ENCODE data around the gene PDZRN4.

GRCh38 chr12:41443690-41444089 is 255.6 kb downstream of the PDZRN4 start:
- TF ChIP-seq CTCF (IDR thresholded peaks at IDR 0.05; ENCODE audit: extremely low read depth in 1 of 2, insufficient read depth in 1 of 2, low read depth in 1 of 2, low read length in 2 of 2): no peak
- TF ChIP-seq MYC (IDR thresholded peaks at IDR 0.05; ENCODE audit: low read depth, low read length): no peak
- TF ChIP-seq MAX (IDR thresholded peaks at IDR 0.05; ENCODE audit: insufficient read depth, insufficient read length): no peak
- no peak for TF ChIP-seq POLR2AphosphoS5 (IDR thresholded peaks at IDR 0.05; ENCODE audit: insufficient read depth, low read depth, low read length)
- no peak for TF ChIP-seq EZH2 (IDR thresholded peaks at IDR 0.05; ENCODE audit: borderline replicate concordance, low read depth, low read length, severe bottlenecking)
- TF ChIP-seq JUN (IDR thresholded peaks at IDR 0.05; ENCODE audit: borderline replicate concordance, insufficient read depth, insufficient read length, low read depth): no peak
- TF ChIP-seq FOS (IDR thresholded peaks at IDR 0.05; ENCODE audit: borderline replicate concordance, insufficient read depth, low read length): no peak
